GM18517 (cell line): Measurements from ENCODE around the gene OR2AK2.
A peak's percentile ranks its signal among the peaks of the same experiment; 100 is the strongest.

Experiments
- ATAC-seq: cut with Tn5 transposase; IDR thresholded peaks from one replicate; pipeline ENCODE4 v1.9.1; 2021; ENCODE audit warnings: mild to moderate bottlenecking, moderate library complexity; ENCODE audit not compliant: unreplicated experiment

The OR2AK2 gene

GRCh38 chr1:247964933-247965332, at the start of gene OR2AK2:
OR2AK2 (plus strand) TSS chr1:247965233; CDS start chr1:247965377, 144 bp downstream.
- no peak for ATAC-seq

GRCh38 chr1:247919952-247920351, 45.1 kb upstream of the OR2AK2 start, which contains the start of gene OR2T8:
OR2T8 (plus strand) TSS chr1:247920252; CDS start chr1:247921018, 766 bp downstream.
- ATAC-seq: no peak

- no peak for ATAC-seq
These were observed 41.1 kb upstream of the OR2AK2 start for GRCh38 chr1:247923941-247924340.

GRCh38 chr1:247924868-247925267, 40.2 kb upstream of the OR2AK2 start, which contains the start of gene OR2AJ1:
OR2AJ1 (plus strand) TSS chr1:247924889; CDS start chr1:247933769, 8,880 bp downstream.
- no peak for ATAC-seq

- no peak for ATAC-seq
These were observed 31.0 kb upstream of the OR2AK2 start for GRCh38 chr1:247933989-247934388.

- no peak for ATAC-seq
These were observed 29.3 kb upstream of the OR2AK2 start for GRCh38 chr1:247935781-247936180.

- no peak for ATAC-seq
These were observed 28.6 kb upstream of the OR2AK2 start for GRCh38 chr1:247936415-247936814.

GRCh38 chr1:247936965-247937734, 27.9 kb upstream of the OR2AK2 start:
- peak; percentile 100 for ATAC-seq

GRCh38 chr1:247942624-247943023, 22.4 kb upstream of the OR2AK2 start:
- no peak for ATAC-seq

- no peak for ATAC-seq
These were observed 16.5 kb upstream of the OR2AK2 start, which contains the start of gene OR2L8 for GRCh38 chr1:247948558-247948957. OR2L8 (plus strand) TSS chr1:247948858; CDS start chr1:247948858, 0 bp downstream.

GRCh38 chr1:247953408-247953807, 11.6 kb upstream of the OR2AK2 start:
- no peak for ATAC-seq

GRCh38 chr1:247961791-247962190, 3.2 kb upstream of the OR2AK2 start:
- ATAC-seq: no peak

GRCh38 chr1:247962911-247963588, 2.0 kb upstream of the OR2AK2 start:
- no peak for ATAC-seq

GRCh38 chr1:247966532-247967204, 1.6 kb downstream of the OR2AK2 start:
- ATAC-seq: peak; percentile 68

GRCh38 chr1:247992986-247993385, 28.0 kb downstream of the OR2AK2 start:
- no peak for ATAC-seq

- ATAC-seq: no peak
These were observed 33.8 kb downstream of the OR2AK2 start for GRCh38 chr1:247998811-247999210.

- ATAC-seq: no peak
These were observed 35.1 kb downstream of the OR2AK2 start for GRCh38 chr1:248000169-248000568.

- ATAC-seq: no peak
These were observed 42.7 kb downstream of the OR2AK2 start for GRCh38 chr1:248007778-248008177.

GRCh38 chr1:248009681-248010080, 44.6 kb downstream of the OR2AK2 start:
- ATAC-seq: no peak

GRCh38 chr1:248013229-248013710, 48.2 kb downstream of the OR2AK2 start, which contains the start of gene OR2L5:
OR2L5 (plus strand) TSS chr1:248013660; CDS start chr1:248021948, 8,288 bp downstream.
- ATAC-seq: no peak

- ATAC-seq: no peak
These were observed 50.8 kb downstream of the OR2AK2 start for GRCh38 chr1:248015803-248016202.
